H9 (cell line): ENCODE results near the gene LEKR1. TPM values are rescaled to one million over a fixed set of nuclear protein-coding genes. Genes with fewer than 3 reads are reported as not detected.

Experiments used
- DNase-seq: peaks from one replicate; pipeline ENCODE4 v3.0.0-alpha.2; 2017
- H2AFZ ChIP-seq: one replicate; pipeline ENCODE4 v1.6.1; 2013; ENCODE audit warnings: mild to moderate bottlenecking, low read length, control low read depth, moderate library complexity
- H2AK5ac ChIP-seq: 2 replicates; pipeline ENCODE4 v1.6.1; 2013; ENCODE audit warnings: low read length, control low read depth, mixed read lengths; ENCODE audit not compliant: insufficient read length
- H2BK120ac ChIP-seq: one replicate; pipeline ENCODE4 v1.6.1; 2013; ENCODE audit warnings: low read depth, mild to moderate bottlenecking, low read length, control low read depth, inconsistent platforms; ENCODE audit not compliant: poor library complexity, severe bottlenecking
- H2BK12ac ChIP-seq: 2 replicates; pipeline ENCODE4 v1.6.1; 2013; ENCODE audit warnings: low read length, control low read depth, mixed read lengths, low read depth; ENCODE audit not compliant: insufficient read length
- H2BK15ac ChIP-seq: 2 replicates; pipeline ENCODE4 v1.6.1; 2013; ENCODE audit warnings: low read depth, low read length, control low read depth
- H2BK20ac ChIP-seq: one replicate; pipeline ENCODE4 v1.6.1; 2013; ENCODE audit warnings: low read depth, mild to moderate bottlenecking, low read length, control low read depth, inconsistent platforms; ENCODE audit not compliant: poor library complexity, severe bottlenecking
- H2BK5ac ChIP-seq: 2 replicates; pipeline ENCODE4 v1.6.1; 2013; ENCODE audit warnings: low read length, control low read depth, mixed read lengths; ENCODE audit not compliant: insufficient read length
- H3K14ac ChIP-seq: 2 replicates; pipeline ENCODE4 v1.6.1; 2013; ENCODE audit warnings: low read length, control low read depth; ENCODE audit not compliant: insufficient read depth
- H3K18ac ChIP-seq: 2 replicates; pipeline ENCODE4 v1.6.1; 2013; ENCODE audit warnings: low read depth, mild to moderate bottlenecking, mixed read lengths, low read length, control low read depth; ENCODE audit not compliant: insufficient read length
- H3K23ac ChIP-seq: 2 replicates; pipeline ENCODE4 v1.6.1; 2013; ENCODE audit warnings: low read length, control low read depth, mixed read lengths, low read depth; ENCODE audit not compliant: insufficient read length
- H3K23me2 ChIP-seq: 2 replicates; pipeline ENCODE4 v1.6.1; 2013; ENCODE audit warnings: low read depth, mild to moderate bottlenecking, mixed read lengths, low read length, control low read depth; ENCODE audit not compliant: insufficient read length, poor library complexity, severe bottlenecking
- H3K27ac ChIP-seq: 2 replicates; pipeline ENCODE4 v1.5.1; 2013; ENCODE audit warnings: low read length, control low read depth, mixed read lengths, low read depth; ENCODE audit not compliant: insufficient read length
- H3K27me3 ChIP-seq: 2 replicates; pipeline ENCODE4 v1.6.1; 2013; ENCODE audit warnings: low read length, control low read depth, inconsistent platforms; ENCODE audit not compliant: insufficient read depth
- H3K4ac ChIP-seq: 2 replicates; pipeline ENCODE4 v1.6.1; 2013; ENCODE audit warnings: low read depth, mild to moderate bottlenecking, control low read depth, inconsistent platforms, low read length, moderate library complexity
- H3K4me1 ChIP-seq: 2 replicates; pipeline ENCODE4 v1.6.1; 2013; ENCODE audit warnings: low read length, control low read depth, inconsistent platforms; ENCODE audit not compliant: insufficient read depth
- H3K4me2 ChIP-seq: 2 replicates; pipeline ENCODE4 v1.6.1; 2013; ENCODE audit warnings: low read length, control low read depth, mixed read lengths; ENCODE audit not compliant: insufficient read length, insufficient read depth
- H3K56ac ChIP-seq: 2 replicates; pipeline ENCODE4 v1.6.1; 2013; ENCODE audit warnings: low read depth, mild to moderate bottlenecking, mixed read lengths, low read length, control low read depth; ENCODE audit not compliant: insufficient read length
- H3K79me1 ChIP-seq: 2 replicates; pipeline ENCODE4 v1.6.1; 2013; ENCODE audit warnings: low read depth, mild to moderate bottlenecking, moderate library complexity, low read length, control low read depth, inconsistent platforms; ENCODE audit not compliant: insufficient read depth, poor library complexity, severe bottlenecking
- H3K79me2 ChIP-seq: 2 replicates; pipeline ENCODE4 v1.6.1; 2013; ENCODE audit warnings: low read length, control low read depth, inconsistent platforms; ENCODE audit not compliant: insufficient read depth
- H3K9ac ChIP-seq: 2 replicates; pipeline ENCODE4 v1.6.1; 2013; ENCODE audit warnings: low read length, control low read depth, mixed read lengths; ENCODE audit not compliant: insufficient read length; ENCODE audit errors: extremely low read depth
- H3K9me3 ChIP-seq: one replicate; pipeline ENCODE4 v1.6.1; 2013; ENCODE audit warnings: low read depth, low read length, inconsistent platforms; ENCODE audit not compliant: control insufficient read depth
- H3T11ph ChIP-seq: one replicate; pipeline ENCODE4 v1.6.1; 2013; ENCODE audit warnings: mild to moderate bottlenecking, low read length, control low read depth, inconsistent platforms
- H4K20me1 ChIP-seq: one replicate; pipeline ENCODE4 v1.6.1; 2013; ENCODE audit not compliant: control insufficient read depth, insufficient read length, insufficient read depth
- H4K5ac ChIP-seq: 2 replicates; pipeline ENCODE4 v1.6.1; 2013; ENCODE audit warnings: low read depth, mild to moderate bottlenecking, mixed read lengths, low read length, control low read depth; ENCODE audit not compliant: insufficient read length
- H4K8ac ChIP-seq: replicated peaks from 2 replicates; pipeline ENCODE4 v1.6.1; 2013; ENCODE audit warnings: low read length, control low read depth, mixed read lengths, low read depth; ENCODE audit not compliant: insufficient read length
- H4K91ac ChIP-seq: 2 replicates; pipeline ENCODE4 v1.6.1; 2013; ENCODE audit warnings: low read depth, mild to moderate bottlenecking, moderate library complexity, mixed read lengths, low read length, control low read depth; ENCODE audit not compliant: insufficient read length
- H3K27ac Mint-ChIP-seq, 3 experiments: 2 replicates in 2 of 3; 3 replicates in 1 of 3; pipeline ENCODE4 v1.8.0; 2020 to 2021; ENCODE audit warnings: mixed read lengths in 3 of 3, mild to moderate bottlenecking in 1 of 3, moderate library complexity in 1 of 3
- H3K27me3 Mint-ChIP-seq: 2 replicates; pipeline ENCODE4 v1.8.0; 2021; ENCODE audit warnings: low read depth, mild to moderate bottlenecking, moderate library complexity, mixed read lengths
- H3K36me3 Mint-ChIP-seq, 3 experiments: 2 replicates in 2 of 3; 3 replicates in 1 of 3; pipeline ENCODE4 v1.8.0; 2020 to 2021; ENCODE audit warnings: low read depth in 3 of 3, mixed read lengths in 3 of 3; ENCODE audit not compliant: insufficient read depth in 1 of 3
- H3K4me1 Mint-ChIP-seq, 2 experiments: 2 replicates each; pipeline ENCODE4 v1.8.0; 2020; ENCODE audit warnings: mixed read lengths in 2 of 2
- H3K4me3 Mint-ChIP-seq, 2 experiments: 2 replicates in 1 of 2; 3 replicates in 1 of 2; pipeline ENCODE4 v1.8.0; 2020 to 2021; ENCODE audit warnings: mild to moderate bottlenecking in 2 of 2, mixed read lengths in 2 of 2, moderate library complexity in 1 of 2
- H3K9me3 Mint-ChIP-seq, 2 experiments: 2 replicates in 1 of 2; 3 replicates in 1 of 2; pipeline ENCODE4 v1.8.0; 2020; ENCODE audit warnings: mild to moderate bottlenecking in 2 of 2, mixed read lengths in 2 of 2, moderate library complexity in 1 of 2
- WGBS: extraction: QIAGEN DNeasy Blood & Tissue Kit; methylation state at CpG from one replicate; pipeline ENCODE4 v1.1.7; 2013; ENCODE audit warnings: missing lambda C conversion rate, low lambda C conversion rate, mixed read lengths; ENCODE audit not compliant: insufficient read length; ENCODE audit errors: extremely low coverage; 5-methylcytosine and 5-hydroxymethylcytosine counted together
- total RNA-seq: library from RNA; stranded (reverse); gene quantifications from 2 replicates; pipeline ENCODE4 v1.2.1, GENCODE V29; 2021
- TF ChIP-seq, protein P1 (sequence below): fragments of 200-600 bp; sonication (generic); conservative IDR thresholded peaks from 3 replicates; pipeline ENCODE4 v1.8.0; 2021; ENCODE audit warnings: antibody characterized with exemption, mild to moderate bottlenecking

LEKR1 gene
- total RNA-seq, 1 experiment from 2014 or later, result not detected

DNA sequence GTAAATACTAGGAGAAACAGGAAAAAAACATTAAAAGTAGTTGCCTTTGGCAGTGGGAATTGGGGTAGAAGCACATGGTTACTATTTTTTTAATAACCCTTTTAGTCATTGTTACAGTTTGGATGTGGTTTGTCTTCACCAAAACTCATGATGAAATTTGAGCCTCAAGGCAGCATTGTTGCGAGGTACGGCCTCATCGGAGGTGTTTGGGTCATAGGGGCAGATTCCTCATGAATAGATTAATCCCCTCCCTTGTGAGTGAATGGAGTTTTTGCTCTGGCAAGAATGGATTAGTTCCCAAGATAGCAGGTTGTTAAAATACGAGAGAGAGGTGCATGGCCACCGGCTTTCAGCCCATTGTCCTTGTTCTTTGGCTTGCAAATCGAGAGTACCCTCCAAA is 92.6 kb downstream of the LEKR1 start:
- TF ChIP-seq, protein P1, sequence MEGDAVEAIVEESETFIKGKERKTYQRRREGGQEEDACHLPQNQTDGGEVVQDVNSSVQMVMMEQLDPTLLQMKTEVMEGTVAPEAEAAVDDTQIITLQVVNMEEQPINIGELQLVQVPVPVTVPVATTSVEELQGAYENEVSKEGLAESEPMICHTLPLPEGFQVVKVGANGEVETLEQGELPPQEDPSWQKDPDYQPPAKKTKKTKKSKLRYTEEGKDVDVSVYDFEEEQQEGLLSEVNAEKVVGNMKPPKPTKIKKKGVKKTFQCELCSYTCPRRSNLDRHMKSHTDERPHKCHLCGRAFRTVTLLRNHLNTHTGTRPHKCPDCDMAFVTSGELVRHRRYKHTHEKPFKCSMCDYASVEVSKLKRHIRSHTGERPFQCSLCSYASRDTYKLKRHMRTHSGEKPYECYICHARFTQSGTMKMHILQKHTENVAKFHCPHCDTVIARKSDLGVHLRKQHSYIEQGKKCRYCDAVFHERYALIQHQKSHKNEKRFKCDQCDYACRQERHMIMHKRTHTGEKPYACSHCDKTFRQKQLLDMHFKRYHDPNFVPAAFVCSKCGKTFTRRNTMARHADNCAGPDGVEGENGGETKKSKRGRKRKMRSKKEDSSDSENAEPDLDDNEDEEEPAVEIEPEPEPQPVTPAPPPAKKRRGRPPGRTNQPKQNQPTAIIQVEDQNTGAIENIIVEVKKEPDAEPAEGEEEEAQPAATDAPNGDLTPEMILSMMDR, result no peak
- Histone ChIP-seq H2BK5ac (no peak overlapping the region), H3K14ac (no peak overlapping the region), H3K79me1 (no peaks in the 10 kb centered on the region), H2AK5ac (no peak overlapping the region), H3K4me1 (peaks cover 4% of the 10 kb centered on the region; the same call in 1 of the 2 replicates), H3K27me3 (no peaks in the 10 kb centered on the region), H2BK15ac (no peak overlapping the region), H2BK20ac (no peak overlapping the region), H2BK120ac (no peak overlapping the region), H3K79me2 (no peaks in the 10 kb centered on the region), H3K27ac (no peak overlapping the region), H4K91ac (no peak overlapping the region), H3K23me2 (no peaks in the 10 kb centered on the region), H2BK12ac (no peak overlapping the region), H3K9ac (no peak overlapping the region), H4K5ac (no peak overlapping the region), H3K56ac (no peak overlapping the region), H3K4ac (no peak overlapping the region), H3T11ph (no peak overlapping the region), H3K18ac (no peak overlapping the region), H2AFZ (no peak overlapping the region), H3K4me2 (no peak overlapping the region), H4K20me1 (no peaks in the 10 kb centered on the region), H3K23ac (no peak overlapping the region), H4K8ac (no peak overlapping the region), H3K9me3 (no peaks in the 10 kb centered on the region)
- DNase-seq, result no peak
- H3K36me3 Mint-ChIP-seq, result peaks cover 0 to 36% (median 3%) of the 10 kb centered on the region in 3 experiments
- no peak overlapping the region for H3K4me3 Mint-ChIP-seq
- no CpG with 5 or more reads among the region's 6 CpGs for WGBS
- H3K4me1 Mint-ChIP-seq, result peaks cover 12 to 21% of the 10 kb centered on the region in 2 experiments
- no peaks in the 10 kb centered on the region for H3K27me3 Mint-ChIP-seq
- H3K27ac Mint-ChIP-seq, result peak overlapping the region in 2 of 3 experiments; percentile 52 to 86; a peak in 2 of 7 replicates
- peaks cover 10 to 28% of the 10 kb centered on the region in 2 experiments for H3K9me3 Mint-ChIP-seq
